ENCODE results near the gene PASK. TPM values are rescaled to one million over a fixed set of nuclear protein-coding genes. Genes with fewer than 3 reads are reported as not detected.

Gene PASK
- total and polyA plus RNA-seq, 9 of the 15 experiments (the other 6 are each of a cell fraction or from before 2014, with no cell fraction given), result 1.5 to 30.3 (median 9.9) TPM

DNA sequence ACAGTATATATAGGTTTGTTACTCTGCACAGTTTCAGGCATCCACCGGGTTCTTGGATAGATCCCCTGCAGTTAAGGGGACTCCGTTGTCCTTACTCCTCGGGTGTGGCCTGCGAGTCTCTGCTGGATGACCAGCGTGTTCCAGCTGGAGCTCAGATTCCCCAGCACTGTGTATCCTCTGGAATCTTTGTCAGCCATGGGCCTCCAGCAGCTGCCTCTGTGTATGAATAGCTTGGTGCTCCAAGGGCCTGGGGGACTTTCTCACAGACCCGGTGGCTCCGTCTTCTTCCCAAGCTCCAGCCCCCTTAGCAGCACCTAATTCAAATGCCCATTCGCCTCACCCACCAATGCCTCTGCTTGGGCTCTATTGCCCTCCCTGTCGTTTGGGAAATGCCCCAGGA is 45.5 kb upstream of the PASK start:
- in situ Hi-C loops (cut with MboI) (no loop called here), intact Hi-C loops (cut with micrococcal nuclease) (no loop called here)
- no peak overlapping the region for H3K4me2 ChIP-seq (ENCODE audit: insufficient read depth, low read length)
- TF ChIP-seq, protein P1, sequence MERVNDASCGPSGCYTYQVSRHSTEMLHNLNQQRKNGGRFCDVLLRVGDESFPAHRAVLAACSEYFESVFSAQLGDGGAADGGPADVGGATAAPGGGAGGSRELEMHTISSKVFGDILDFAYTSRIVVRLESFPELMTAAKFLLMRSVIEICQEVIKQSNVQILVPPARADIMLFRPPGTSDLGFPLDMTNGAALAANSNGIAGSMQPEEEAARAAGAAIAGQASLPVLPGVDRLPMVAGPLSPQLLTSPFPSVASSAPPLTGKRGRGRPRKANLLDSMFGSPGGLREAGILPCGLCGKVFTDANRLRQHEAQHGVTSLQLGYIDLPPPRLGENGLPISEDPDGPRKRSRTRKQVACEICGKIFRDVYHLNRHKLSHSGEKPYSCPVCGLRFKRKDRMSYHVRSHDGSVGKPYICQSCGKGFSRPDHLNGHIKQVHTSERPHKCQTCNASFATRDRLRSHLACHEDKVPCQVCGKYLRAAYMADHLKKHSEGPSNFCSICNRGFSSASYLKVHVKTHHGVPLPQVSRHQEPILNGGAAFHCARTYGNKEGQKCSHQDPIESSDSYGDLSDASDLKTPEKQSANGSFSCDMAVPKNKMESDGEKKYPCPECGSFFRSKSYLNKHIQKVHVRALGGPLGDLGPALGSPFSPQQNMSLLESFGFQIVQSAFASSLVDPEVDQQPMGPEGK (CRISPR knock-in tag; IDR thresholded peaks at IDR 0.05; ENCODE audit: borderline replicate concordance), result no peak
- TF ChIP-seq, protein P2, sequence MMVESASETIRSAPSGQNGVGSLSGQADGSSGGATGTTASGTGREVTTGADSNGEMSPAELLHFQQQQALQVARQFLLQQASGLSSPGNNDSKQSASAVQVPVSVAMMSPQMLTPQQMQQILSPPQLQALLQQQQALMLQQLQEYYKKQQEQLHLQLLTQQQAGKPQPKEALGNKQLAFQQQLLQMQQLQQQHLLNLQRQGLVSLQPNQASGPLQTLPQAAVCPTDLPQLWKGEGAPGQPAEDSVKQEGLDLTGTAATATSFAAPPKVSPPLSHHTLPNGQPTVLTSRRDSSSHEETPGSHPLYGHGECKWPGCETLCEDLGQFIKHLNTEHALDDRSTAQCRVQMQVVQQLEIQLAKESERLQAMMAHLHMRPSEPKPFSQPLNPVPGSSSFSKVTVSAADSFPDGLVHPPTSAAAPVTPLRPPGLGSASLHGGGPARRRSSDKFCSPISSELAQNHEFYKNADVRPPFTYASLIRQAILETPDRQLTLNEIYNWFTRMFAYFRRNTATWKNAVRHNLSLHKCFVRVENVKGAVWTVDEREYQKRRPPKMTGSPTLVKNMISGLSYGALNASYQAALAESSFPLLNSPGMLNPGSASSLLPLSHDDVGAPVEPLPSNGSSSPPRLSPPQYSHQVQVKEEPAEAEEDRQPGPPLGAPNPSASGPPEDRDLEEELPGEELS (CRISPR knock-in tag; IDR thresholded peaks at IDR 0.05; ENCODE audit: borderline replicate concordance), result no peak
- TF ChIP-seq ZNF354B (CRISPR knock-in tag; IDR thresholded peaks at IDR 0.05) (no peak), FOS (IDR thresholded peaks at IDR 0.05; ENCODE audit: extremely low read depth, insufficient read length) (no peak), GABPB2 (CRISPR knock-in tag; conservative IDR thresholded peaks at IDR 0.05) (no peak), SAP30 (IDR thresholded peaks at IDR 0.05; ENCODE audit: borderline replicate concordance, insufficient read depth, low read depth, low read length, poor library complexity, severe bottlenecking) (no peak), ZC3H11A (IDR thresholded peaks at IDR 0.05; ENCODE audit: low read depth, low read length) (no peak), TRIM28 (IDR thresholded peaks at IDR 0.05) (no peak), NFIX (CRISPR knock-in tag; IDR thresholded peaks at IDR 0.05; ENCODE audit: low read depth) (no peak)
- TF ChIP-seq, protein P3, sequence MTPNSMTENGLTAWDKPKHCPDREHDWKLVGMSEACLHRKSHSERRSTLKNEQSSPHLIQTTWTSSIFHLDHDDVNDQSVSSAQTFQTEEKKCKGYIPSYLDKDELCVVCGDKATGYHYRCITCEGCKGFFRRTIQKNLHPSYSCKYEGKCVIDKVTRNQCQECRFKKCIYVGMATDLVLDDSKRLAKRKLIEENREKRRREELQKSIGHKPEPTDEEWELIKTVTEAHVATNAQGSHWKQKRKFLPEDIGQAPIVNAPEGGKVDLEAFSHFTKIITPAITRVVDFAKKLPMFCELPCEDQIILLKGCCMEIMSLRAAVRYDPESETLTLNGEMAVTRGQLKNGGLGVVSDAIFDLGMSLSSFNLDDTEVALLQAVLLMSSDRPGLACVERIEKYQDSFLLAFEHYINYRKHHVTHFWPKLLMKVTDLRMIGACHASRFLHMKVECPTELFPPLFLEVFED (CRISPR knock-in tag; conservative IDR thresholded peaks at IDR 0.05), result no peak
- TF ChIP-seq, protein P4, sequence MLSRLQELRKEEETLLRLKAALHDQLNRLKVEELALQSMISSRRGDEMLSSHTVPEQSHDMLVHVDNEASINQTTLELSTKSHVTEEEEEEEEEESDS (CRISPR knock-in tag; IDR thresholded peaks at IDR 0.05), result no peak
- TF ChIP-seq, protein P5, sequence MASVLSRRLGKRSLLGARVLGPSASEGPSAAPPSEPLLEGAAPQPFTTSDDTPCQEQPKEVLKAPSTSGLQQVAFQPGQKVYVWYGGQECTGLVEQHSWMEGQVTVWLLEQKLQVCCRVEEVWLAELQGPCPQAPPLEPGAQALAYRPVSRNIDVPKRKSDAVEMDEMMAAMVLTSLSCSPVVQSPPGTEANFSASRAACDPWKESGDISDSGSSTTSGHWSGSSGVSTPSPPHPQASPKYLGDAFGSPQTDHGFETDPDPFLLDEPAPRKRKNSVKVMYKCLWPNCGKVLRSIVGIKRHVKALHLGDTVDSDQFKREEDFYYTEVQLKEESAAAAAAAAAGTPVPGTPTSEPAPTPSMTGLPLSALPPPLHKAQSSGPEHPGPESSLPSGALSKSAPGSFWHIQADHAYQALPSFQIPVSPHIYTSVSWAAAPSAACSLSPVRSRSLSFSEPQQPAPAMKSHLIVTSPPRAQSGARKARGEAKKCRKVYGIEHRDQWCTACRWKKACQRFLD (CRISPR knock-in tag; IDR thresholded peaks at IDR 0.05), result no peak
- H3K27ac ChIP-seq (ENCODE audit: extremely low read depth, low read depth, low read length), result no peak overlapping the region
- ChIA-PET CTCF (ENCODE audit: low intra/inter-chr PET ratio) (no interaction called here), POLR2A (interaction anchor here (0.6 kb wide), 1 partner anchor 72 kb away, joined by 4 read pairs; no protein-coding TSS in a partner anchor)
- WGBS (ENCODE audit: insufficient coverage, low coverage, missing lambda C conversion rate), result 19% methylated on average over 8 of the region's 9 CpGs
- FAIRE-seq (no peak), ATAC-seq (no peak), DNase-seq (ENCODE audit: extremely low read depth in 1 of 4, low spot score in 3 of 4) (no peak)
- no peak overlapping the region for H2AFZ ChIP-seq (ENCODE audit: low read depth, low read length)
- peaks cover 0 to 23% of the 10 kb centered on the region in 2 experiments; a peak in 2 of 5 replicates for H3K4me1 ChIP-seq (replicated peaks in 1 of 2; ENCODE audit: control insufficient read depth in 2 of 2, insufficient read depth in 2 of 2, low read length in 2 of 2)
- H3K9me1 ChIP-seq (ENCODE audit: control insufficient read depth, insufficient read depth, low read length), result no peaks in the 10 kb centered on the region
- no TSS peak for BruUV-seq (replicated peaks)
- H3K9me3 ChIP-seq (replicated peaks; ENCODE audit: control insufficient read depth, insufficient read depth, low read depth, low read length), result no peaks in the 10 kb centered on the region
- H3K4me3 ChIP-seq, result no peak overlapping the region
- no peak overlapping the region for H3K9ac ChIP-seq (ENCODE audit: insufficient read depth in 1 of 2, low read depth in 2 of 2, low read length in 2 of 2)
- no peaks in the 10 kb centered on the region for H3K36me3 ChIP-seq (ENCODE audit: control insufficient read depth, insufficient read depth, low read length)
- no peaks in the 10 kb centered on the region for H4K20me1 ChIP-seq (replicated peaks; ENCODE audit: control insufficient read depth, insufficient read depth, low read length)
- no peaks in the 10 kb centered on the region for H3K79me2 ChIP-seq (ENCODE audit: control insufficient read depth, insufficient read depth, low read length)
- peaks cover 0 to 14% of the 10 kb centered on the region in 2 experiments; a peak in 2 of 5 replicates for H3K27me3 ChIP-seq (ENCODE audit: control insufficient read depth in 2 of 2, insufficient read depth in 2 of 2, low read length in 2 of 2)
